K562 (cell line): ENCODE results near the gene ZNF488. TPM values are rescaled to one million over a fixed set of nuclear protein-coding genes. Genes with fewer than 3 reads are reported as not detected.

Experiments used
- ASH1L ChIP-seq: fragments of 450-650 bp; IDR thresholded peaks from 2 replicates; pipeline ENCODE4 v1.6.1; 2018; ENCODE audit warnings: borderline replicate concordance, mild to moderate bottlenecking, low read depth; ENCODE audit not compliant: partially characterized antibody
- BRD9 ChIP-seq: fragments of 450-650 bp; IDR thresholded peaks from 2 replicates; pipeline ENCODE4 v1.6.1; 2018; ENCODE audit warnings: low read depth; ENCODE audit not compliant: partially characterized antibody
- CEBPZ ChIP-seq: fragments of 150-350 bp; IDR thresholded peaks from 2 replicates; pipeline ENCODE4 v1.6.1; 2014; ENCODE audit warnings: low read depth, mild to moderate bottlenecking, low read length, borderline replicate concordance
- MAX ChIP-seq: sonication (generic); formaldehyde crosslinking; IDR thresholded peaks from 2 replicates; pipeline ENCODE4 v1.9.0; 2022; ENCODE audit warnings: mild to moderate bottlenecking, missing genetic modification reagents
- MBD2 ChIP-seq: sonication (generic); IDR thresholded peaks from 2 replicates; pipeline ENCODE4 v1.6.1; 2016; ENCODE audit warnings: low read depth, borderline replicate concordance
- MCM7 ChIP-seq, 2 experiments: fragments of 450-650 bp; IDR thresholded peaks; 2 replicates each; pipeline ENCODE4 v1.6.1; 2016 to 2018
- PHB2 ChIP-seq: fragments of 450-650 bp; IDR thresholded peaks from 2 replicates; pipeline ENCODE4 v1.6.1; 2017; ENCODE audit warnings: low read depth
- PKNOX1 ChIP-seq: fragments of 450-650 bp; IDR thresholded peaks from 2 replicates; pipeline ENCODE4 v1.6.1; 2016
- SP1 ChIP-seq: sonication (generic); formaldehyde crosslinking; IDR thresholded peaks from 2 replicates; pipeline ENCODE4 v1.8.1; 2022; ENCODE audit warnings: mild to moderate bottlenecking, missing genetic modification reagents
- ZBTB1 ChIP-seq: sonication (generic); formaldehyde crosslinking; IDR thresholded peaks from 2 replicates; pipeline ENCODE4 v1.8.1; 2023; ENCODE audit warnings: missing genetic modification reagents, low read depth, mild to moderate bottlenecking, borderline replicate concordance
- ZBTB26 ChIP-seq: fragments of 450-650 bp; formaldehyde crosslinking; IDR thresholded peaks from 2 replicates; pipeline ENCODE4 v1.4.0; 2022; ENCODE audit warnings: missing genetic modification characterization
- ZKSCAN8 ChIP-seq: fragments of 200-800 bp; sonication (Bioruptor generic); IDR thresholded peaks from 2 replicates; pipeline ENCODE4 v1.6.1; 2016; ENCODE audit warnings: missing genetic modification characterization, missing compliant biosample characterization
- ZNF184 ChIP-seq: sonication (generic); formaldehyde crosslinking; IDR thresholded peaks from 2 replicates; pipeline ENCODE4 v1.5.0; 2020; ENCODE audit warnings: missing genetic modification reagents
- ZNF280B ChIP-seq: fragments of 250-450 bp; sonication (Bioruptor Pico); IDR thresholded peaks from 2 replicates; pipeline ENCODE4 v1.5.1; 2021; ENCODE audit warnings: mild to moderate bottlenecking
- polyA plus RNA-seq, 8 experiments: library from polyadenylated mRNA; depleted of rRNA in 4 of 8; stranded (reverse) in 5 of 8; unstranded in 3 of 8; fragments of >200 nt; fragmentation: Nextera tagmentation in 2 of 8; fragmentation: Illumina TruSeq in 1 of 8; extraction: Ambion mirVana in 2 of 8; extraction: Trizol in 1 of 8; gene quantifications; 2 replicates each; pipeline versions ENCODE4 v1.2.1 to v1.2.3, GENCODE V29; 2011 to 2014; ENCODE audit warnings: inconsistent platforms in 1 of 8, missing spikeins in 1 of 8
- total RNA-seq, 7 experiments: library from RNA; depleted of rRNA in 6 of 7; stranded (reverse); fragments of >200 nt in 6 of 7; fragmentation: Illumina TruSeq in 2 of 7; extraction: Trizol in 2 of 7; gene quantifications; 2 replicates each; pipeline versions ENCODE4 v1.2.1 to v1.2.3, GENCODE V29; 2011 to 2021; ENCODE audit warnings: low replicate concordance in 1 of 7
- TF ChIP-seq, protein P1 (sequence below): fragments of 450-650 bp; formaldehyde crosslinking; IDR thresholded peaks from 2 replicates; pipeline ENCODE4 v1.4.0; 2020; ENCODE audit warnings: mild to moderate bottlenecking, mixed read lengths
- TF ChIP-seq, protein P2 (sequence below): fragments of 450-650 bp; formaldehyde crosslinking; IDR thresholded peaks from 2 replicates; pipeline ENCODE4 v1.4.0; 2020; ENCODE audit warnings: mild to moderate bottlenecking, moderate library complexity

Gene ZNF488
- total and polyA plus RNA-seq, 9 of the 15 experiments (the other 6 are each of a cell fraction or from before 2014, with no cell fraction given) = 0.03 to 0.09 (median 0.05) TPM; not detected in 3

DNA sequence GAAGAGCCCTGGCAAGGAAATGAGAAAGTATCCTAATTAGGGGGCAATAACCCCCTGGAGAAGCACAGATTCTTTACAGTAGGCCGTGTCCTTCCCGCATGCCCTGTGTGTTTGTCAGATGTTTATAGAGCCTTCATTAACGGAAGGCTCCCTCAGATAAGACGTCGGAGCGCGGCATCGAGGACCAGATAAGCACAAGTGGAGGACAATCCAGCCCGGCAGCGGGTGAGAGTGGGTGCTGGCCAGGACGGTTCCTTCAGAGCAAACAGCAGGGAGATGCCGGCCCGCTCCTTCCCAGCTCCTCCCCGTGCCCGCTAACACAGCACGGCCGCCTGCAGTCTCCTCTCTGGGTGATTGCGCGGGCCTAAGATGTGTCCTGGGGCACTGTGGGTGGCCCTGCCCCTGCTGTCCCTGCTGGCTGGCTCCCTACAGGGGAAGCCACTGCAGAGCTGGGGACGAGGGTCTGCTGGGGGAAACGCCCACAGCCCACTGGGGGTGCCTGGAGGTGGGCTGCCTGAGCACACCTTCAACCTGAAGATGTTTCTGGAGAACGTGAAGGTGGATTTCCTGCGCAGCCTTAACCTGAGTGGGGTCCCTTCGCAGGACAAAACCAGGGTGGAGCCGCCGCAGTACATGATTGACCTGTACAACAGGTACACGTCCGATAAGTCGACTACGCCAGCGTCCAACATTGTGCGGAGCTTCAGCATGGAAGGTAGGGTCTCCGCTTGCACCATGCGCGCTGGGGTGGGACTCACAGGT, 61.6 kb downstream of the ZNF488 start, which contains the start of gene GDF2 (continued):
- 0 out of 2 replicates have a peak, but pooled peaks have one; percentile 14 for TF ChIP-seq PKNOX1
- TF ChIP-seq ZNF184 = no peak
- TF ChIP-seq ZKSCAN8 (CRISPR knock-in tag) = no peak
- no peak for TF ChIP-seq ZNF280B (CRISPR knock-in tag)
- TF ChIP-seq BRD9 = no peak
- no peak for TF ChIP-seq ASH1L
- no peak for TF ChIP-seq CEBPZ
- peak; percentile 24; the same call in 1 of the 2 replicates for TF ChIP-seq MBD2
- TF ChIP-seq, protein P1, sequence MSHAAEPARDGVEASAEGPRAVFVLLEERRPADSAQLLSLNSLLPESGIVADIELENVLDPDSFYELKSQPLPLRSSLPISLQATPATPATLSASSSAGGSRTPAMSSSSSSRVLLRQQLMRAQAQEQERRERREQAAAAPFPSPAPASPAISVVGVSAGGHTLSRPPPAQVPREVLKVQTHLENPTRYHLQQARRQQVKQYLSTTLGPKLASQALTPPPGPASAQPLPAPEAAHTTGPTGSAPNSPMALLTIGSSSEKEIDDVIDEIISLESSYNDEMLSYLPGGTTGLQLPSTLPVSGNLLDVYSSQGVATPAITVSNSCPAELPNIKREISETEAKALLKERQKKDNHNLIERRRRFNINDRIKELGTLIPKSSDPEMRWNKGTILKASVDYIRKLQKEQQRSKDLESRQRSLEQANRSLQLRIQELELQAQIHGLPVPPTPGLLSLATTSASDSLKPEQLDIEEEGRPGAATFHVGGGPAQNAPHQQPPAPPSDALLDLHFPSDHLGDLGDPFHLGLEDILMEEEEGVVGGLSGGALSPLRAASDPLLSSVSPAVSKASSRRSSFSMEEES (CRISPR knock-in tag) = no peak
- no peak for TF ChIP-seq SP1
- no peak for TF ChIP-seq MAX (CRISPR knock-in tag)
- no peak for TF ChIP-seq ZBTB26 (CRISPR knock-in tag)
- TF ChIP-seq PHB2 = no peak
- no peak for TF ChIP-seq ZBTB1
- TF ChIP-seq MCM7 (IDR thresholded peaks at IDR 0.05) = no peak
- TF ChIP-seq, protein P2, sequence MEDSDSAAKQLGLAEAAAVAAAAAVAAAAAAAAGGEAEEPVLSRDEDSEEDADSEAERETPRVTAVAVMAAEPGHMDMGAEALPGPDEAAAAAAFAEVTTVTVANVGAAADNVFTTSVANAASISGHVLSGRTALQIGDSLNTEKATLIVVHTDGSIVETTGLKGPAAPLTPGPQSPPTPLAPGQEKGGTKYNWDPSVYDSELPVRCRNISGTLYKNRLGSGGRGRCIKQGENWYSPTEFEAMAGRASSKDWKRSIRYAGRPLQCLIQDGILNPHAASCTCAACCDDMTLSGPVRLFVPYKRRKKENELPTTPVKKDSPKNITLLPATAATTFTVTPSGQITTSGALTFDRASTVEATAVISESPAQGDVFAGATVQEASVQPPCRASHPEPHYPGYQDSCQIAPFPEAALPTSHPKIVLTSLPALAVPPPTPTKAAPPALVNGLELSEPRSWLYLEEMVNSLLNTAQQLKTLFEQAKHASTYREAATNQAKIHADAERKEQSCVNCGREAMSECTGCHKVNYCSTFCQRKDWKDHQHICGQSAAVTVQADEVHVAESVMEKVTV (CRISPR knock-in tag) = no peak
